ENCODE measurements around the gene FILIP1.

FILIP1 gene

DNA sequence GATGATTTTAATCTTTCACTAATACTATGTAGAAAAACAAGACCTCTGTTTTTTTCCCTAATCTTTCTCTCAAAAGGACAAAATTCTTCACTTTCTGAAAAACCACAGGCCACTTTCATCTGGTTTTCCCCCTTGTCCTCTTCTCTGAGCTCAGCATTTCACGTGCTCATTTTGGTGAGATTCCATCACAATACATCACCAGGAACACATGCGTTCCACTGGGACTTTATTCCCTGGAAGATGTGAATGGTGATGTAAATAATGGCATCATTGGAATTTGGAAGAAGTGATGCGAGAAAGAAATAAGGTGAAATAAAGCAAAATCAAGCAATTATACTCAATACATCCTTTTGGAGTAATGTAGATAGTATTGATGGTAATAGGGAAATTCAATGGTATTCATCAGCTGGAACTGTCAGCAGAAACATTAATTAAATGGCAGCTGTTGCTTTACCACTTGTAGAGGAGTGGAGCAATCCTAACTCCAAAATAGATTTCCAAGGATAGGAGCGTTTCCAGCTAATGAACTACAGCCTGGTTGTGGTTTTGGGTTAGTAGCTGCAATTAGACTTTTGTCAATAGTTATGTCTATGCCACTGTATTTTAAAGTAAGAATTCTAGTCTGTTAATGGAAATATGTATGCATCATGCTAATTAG lies 11.5 kb downstream of the FILIP1 start:
- H3K27me3 Mint-ChIP-seq: peaks cover 36% of the 10 kb centered on the region
- no peak overlapping the region for H3K27ac Mint-ChIP-seq
- ATAC-seq (no peak), DNase-seq (no peak)
- H3K9me3 Mint-ChIP-seq: no peaks in the 10 kb centered on the region
- no peak overlapping the region for H3K4me3 Mint-ChIP-seq
- no peaks in the 10 kb centered on the region for H3K4me1 Mint-ChIP-seq

DNA sequence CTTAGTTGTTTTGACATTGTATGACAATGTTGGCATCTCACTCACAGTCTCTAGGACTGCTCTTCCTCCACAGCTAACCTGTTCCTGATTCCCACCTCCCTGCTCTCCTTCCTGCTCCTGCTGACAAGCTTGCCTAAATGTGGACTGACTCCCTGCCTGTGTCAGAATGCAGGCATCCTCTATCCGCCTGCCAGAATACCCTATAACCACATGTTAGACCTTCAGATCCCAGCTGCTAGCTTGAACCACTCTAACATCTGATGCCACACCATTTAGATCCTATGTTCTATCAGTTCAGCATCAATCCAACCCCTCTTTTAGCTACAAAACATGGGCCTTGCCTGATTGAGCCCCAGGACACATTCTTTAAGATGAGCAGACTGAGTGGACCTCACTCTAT lies 12.2 kb downstream of the FILIP1 start:
- ATAC-seq: no peak
- no peak overlapping the region for H3K27ac Mint-ChIP-seq
- no peaks in the 10 kb centered on the region for H3K9me3 Mint-ChIP-seq
- H3K27me3 Mint-ChIP-seq: peaks cover 39% of the 10 kb centered on the region
- no peaks in the 10 kb centered on the region for H3K4me1 Mint-ChIP-seq
- H3K4me3 Mint-ChIP-seq: no peak overlapping the region
- no peak for DNase-seq

DNA sequence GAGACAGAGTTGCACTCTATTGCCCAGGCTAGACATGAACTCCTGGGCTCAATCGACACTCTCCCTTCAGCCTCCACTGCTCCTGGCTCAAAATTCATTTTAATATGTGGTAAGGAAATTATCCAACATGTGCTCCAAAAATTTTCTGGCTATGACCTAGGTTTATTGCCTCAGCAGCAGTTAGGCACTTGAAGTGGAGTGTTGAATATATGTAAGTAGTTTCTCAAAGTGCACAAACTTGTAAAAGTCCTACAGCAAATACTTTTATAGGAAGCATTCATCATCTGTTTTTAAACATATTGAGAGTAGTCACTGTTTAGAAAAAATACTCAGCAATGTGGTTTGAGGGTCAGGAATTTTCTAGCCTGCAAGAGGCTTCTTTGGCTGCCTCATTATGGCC lies 13.2 kb downstream of the FILIP1 start:
- no peak for DNase-seq
- no peak for ATAC-seq

DNA sequence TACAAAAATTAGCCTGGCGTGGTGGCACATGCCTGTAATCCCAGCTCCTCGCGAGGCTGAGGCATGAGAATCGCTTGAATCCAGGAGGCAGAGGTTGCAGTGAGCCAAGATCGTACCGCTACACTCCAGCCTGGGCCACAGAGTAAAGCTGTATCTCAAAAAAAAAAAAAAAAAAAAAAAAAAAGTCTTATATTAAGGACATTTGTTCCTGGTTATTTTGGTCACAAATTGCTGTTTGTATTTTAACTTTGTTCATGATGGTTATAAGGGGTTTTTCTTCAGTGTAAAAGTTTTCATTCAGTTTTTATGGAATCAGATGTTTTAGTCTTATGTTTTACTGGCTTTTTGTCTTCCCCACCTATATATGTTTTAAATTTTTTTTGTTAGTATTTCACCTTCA lies 13.9 kb downstream of the FILIP1 start:
- H3K4me3 Mint-ChIP-seq: no peak overlapping the region
- no peak overlapping the region for H3K27ac Mint-ChIP-seq
- ATAC-seq: no peak
- peaks cover 42% of the 10 kb centered on the region for H3K27me3 Mint-ChIP-seq
- no peak for DNase-seq
- H3K9me3 Mint-ChIP-seq: no peaks in the 10 kb centered on the region
- no peaks in the 10 kb centered on the region for H3K4me1 Mint-ChIP-seq

More for the DNA sequence above, 13.2 kb downstream of the FILIP1 start:
- H3K27me3 Mint-ChIP-seq: peaks cover 39% of the 10 kb centered on the region
- H3K4me1 Mint-ChIP-seq: no peaks in the 10 kb centered on the region
- H3K4me3 Mint-ChIP-seq: no peak overlapping the region
- H3K27ac Mint-ChIP-seq: no peak overlapping the region
- no peaks in the 10 kb centered on the region for H3K9me3 Mint-ChIP-seq

DNA sequence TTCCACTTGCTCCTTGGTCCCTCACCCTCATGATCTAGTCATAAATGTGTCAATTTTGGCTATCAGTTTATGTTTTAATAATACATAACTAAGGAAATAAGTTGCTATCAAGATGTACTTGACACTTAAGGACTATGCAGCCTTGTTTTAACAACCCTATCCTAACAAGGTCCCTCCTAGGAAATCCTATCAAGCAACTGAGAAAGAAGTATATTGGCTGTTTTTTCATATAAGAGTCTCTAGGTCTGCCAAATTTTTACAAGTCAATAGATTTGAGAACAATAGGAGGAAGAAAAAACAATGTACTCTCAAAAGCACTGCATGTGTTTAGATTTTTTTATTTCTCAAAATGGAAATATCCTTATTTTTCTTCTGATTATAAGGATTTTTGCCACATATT lies 14.7 kb downstream of the FILIP1 start:
- peaks cover 45% of the 10 kb centered on the region for H3K27me3 Mint-ChIP-seq
- no peak for ATAC-seq

DNA sequence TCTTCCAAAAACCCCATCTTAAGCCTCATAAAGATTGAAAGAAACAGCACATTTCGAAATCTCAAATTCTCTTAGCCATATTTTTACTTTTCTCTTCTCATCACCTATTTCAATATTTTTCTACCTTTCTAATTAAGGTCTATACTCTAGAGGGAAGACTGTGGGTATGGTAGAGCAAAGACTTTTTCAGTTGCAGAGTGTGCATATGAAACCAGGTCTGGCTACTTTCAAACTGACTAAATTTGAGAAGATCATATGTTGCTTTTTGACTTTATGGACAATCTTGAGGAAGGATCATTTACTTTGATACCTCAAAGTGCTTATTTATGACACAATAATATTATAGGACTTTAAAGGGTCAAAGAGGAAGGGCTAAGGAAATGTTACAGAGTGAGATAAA lies 20.7 kb downstream of the FILIP1 start:
- Mint-ChIP-seq H3K27me3 (peaks cover 18% of the 10 kb centered on the region), H3K4me1 (no peaks in the 10 kb centered on the region), H3K9me3 (peaks cover 0 to 1% of the 10 kb centered on the region in 2 donors), H3K27ac (no peak overlapping the region), H3K4me3 (no peak overlapping the region)
- ATAC-seq (no peak), DNase-seq (no peak)

More for the DNA sequence above, 14.7 kb downstream of the FILIP1 start:
- no peaks in the 10 kb centered on the region for H3K9me3 Mint-ChIP-seq
- H3K4me1 Mint-ChIP-seq: no peaks in the 10 kb centered on the region
- no peak overlapping the region for H3K4me3 Mint-ChIP-seq
- no peak overlapping the region for H3K27ac Mint-ChIP-seq
- DNase-seq: no peak

DNA sequence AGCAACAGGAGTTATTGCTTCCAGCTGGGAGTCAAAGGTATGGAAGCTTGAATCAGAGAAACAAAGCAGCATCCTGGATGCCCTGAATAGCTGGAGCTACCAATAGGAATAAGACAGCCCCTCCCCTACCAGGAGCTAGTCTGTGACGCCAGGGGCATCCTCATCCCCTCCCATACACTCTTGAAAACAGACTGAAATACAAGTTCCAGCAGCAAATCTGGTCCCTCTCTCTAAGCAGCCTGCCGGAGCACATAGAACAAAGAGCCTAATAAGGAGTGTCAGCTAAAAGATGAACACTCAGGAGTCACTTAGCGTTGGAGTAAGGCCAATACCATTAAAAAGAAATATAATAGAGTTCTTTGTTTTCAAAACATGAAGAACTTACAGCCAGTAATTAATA lies 25.6 kb downstream of the FILIP1 start:
- H3K27ac Mint-ChIP-seq: no peak overlapping the region
- no peak for DNase-seq
- no peak overlapping the region for H3K4me3 Mint-ChIP-seq
- ATAC-seq: no peak
- peaks cover 9% of the 10 kb centered on the region for H3K27me3 Mint-ChIP-seq
- no peaks in the 10 kb centered on the region for H3K4me1 Mint-ChIP-seq
- peaks cover 0 to 8% of the 10 kb centered on the region in 2 donors for H3K9me3 Mint-ChIP-seq

DNA sequence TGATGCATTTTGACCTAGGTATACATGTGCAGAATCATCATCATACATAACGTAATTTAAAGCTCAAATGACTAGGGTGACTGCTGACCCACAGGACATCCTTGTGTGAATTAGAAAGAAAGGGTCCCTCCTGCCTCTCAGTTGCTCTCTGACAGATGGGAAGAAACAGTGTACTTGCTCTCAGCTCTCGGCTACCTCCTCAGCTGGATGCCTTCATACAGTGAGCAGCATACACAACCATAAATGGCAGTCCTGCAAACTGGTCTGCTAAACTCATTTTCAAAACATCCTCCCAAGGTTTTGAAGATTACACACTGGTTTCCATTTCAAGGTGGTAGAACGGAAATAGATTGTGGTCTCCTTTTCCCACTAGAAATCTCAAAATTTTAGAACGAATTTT lies 26.3 kb downstream of the FILIP1 start:
- Mint-ChIP-seq H3K27me3 (peaks cover 9% of the 10 kb centered on the region), H3K4me1 (no peaks in the 10 kb centered on the region)
- DNase-seq: no peak

DNA sequence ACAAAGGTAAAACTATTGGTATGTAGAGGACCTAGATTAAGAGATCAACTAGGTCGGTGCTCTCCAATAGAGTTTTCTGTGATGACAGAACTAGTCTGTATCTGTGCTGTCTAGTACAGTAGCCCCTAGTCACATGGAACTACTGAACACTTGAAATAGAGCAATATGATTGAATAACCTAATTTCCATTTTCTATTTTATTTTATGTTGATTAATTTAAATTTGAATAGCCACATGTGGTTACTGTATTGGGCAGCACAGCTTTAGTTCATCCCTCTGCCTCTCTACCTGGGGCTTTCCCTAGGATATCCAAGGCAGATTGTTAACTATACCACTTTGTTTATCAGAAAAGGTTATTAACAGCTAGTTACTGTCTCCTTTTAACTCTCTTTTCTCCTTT lies 27.0 kb downstream of the FILIP1 start:
- H3K4me1 Mint-ChIP-seq: no peaks in the 10 kb centered on the region
- no peak overlapping the region for H3K27ac Mint-ChIP-seq
- peaks cover 9% of the 10 kb centered on the region for H3K27me3 Mint-ChIP-seq
- no peak for ATAC-seq
- no peak overlapping the region for H3K4me3 Mint-ChIP-seq
- no peak for DNase-seq
- peaks cover 0 to 8% of the 10 kb centered on the region in 2 donors for H3K9me3 Mint-ChIP-seq

More for the DNA sequence above, 26.3 kb downstream of the FILIP1 start:
- no peak for ATAC-seq
- Mint-ChIP-seq H3K9me3 (peaks cover 0 to 8% of the 10 kb centered on the region in 2 donors), H3K27ac (no peak overlapping the region), H3K4me3 (no peak overlapping the region)

DNA sequence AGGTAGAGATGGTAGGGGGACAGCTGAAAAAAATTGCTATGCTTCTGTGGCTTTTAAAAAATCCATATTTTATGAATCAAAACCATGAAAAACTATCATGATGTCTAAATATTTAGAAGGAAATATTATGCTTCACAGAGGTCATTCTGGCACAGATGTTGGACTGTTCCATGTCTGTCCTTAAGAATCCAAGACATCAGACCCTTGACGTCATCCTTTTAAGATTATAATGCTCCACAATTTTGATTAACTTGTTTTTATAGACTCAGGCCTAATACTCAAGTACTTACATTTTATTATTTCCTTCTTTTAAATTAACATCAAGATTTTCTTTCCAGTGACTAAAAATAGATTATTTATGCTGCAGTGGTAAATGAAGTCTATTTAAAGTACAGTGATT lies 29.7 kb downstream of the FILIP1 start:
- H3K4me3 Mint-ChIP-seq: no peak overlapping the region
- no peak overlapping the region for H3K27ac Mint-ChIP-seq
- DNase-seq (no peak), ATAC-seq (no peak)
- peaks cover 9% of the 10 kb centered on the region for H3K27me3 Mint-ChIP-seq
- peaks cover 0 to 8% of the 10 kb centered on the region in 2 donors for H3K9me3 Mint-ChIP-seq
- no peaks in the 10 kb centered on the region for H3K4me1 Mint-ChIP-seq

DNA sequence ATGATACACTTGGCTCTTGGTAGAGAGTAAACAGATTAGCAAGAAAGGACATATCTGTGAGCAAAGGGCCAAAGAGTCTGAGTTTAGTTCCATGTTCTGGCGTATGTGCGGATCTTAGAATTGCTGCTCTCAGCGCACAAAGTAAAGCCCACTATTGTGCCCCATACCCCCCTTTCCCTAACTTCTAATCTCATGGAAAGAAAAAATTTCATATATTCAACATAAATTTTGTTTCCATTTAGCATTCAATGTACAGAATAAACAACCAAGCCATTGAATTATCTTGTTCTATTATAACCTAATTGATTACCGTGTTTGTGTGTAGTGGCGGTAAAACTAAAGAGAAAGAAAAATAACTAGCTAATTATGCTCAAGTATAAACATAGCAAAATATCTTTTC lies 30.5 kb downstream of the FILIP1 start:
- H3K4me3 Mint-ChIP-seq: no peak overlapping the region
- DNase-seq (no peak), ATAC-seq (no peak)
- peaks cover 0 to 8% of the 10 kb centered on the region in 2 donors for H3K9me3 Mint-ChIP-seq
- no peak overlapping the region for H3K27ac Mint-ChIP-seq
- no peaks in the 10 kb centered on the region for H3K4me1 Mint-ChIP-seq
- H3K27me3 Mint-ChIP-seq: peaks cover 9% of the 10 kb centered on the region

DNA sequence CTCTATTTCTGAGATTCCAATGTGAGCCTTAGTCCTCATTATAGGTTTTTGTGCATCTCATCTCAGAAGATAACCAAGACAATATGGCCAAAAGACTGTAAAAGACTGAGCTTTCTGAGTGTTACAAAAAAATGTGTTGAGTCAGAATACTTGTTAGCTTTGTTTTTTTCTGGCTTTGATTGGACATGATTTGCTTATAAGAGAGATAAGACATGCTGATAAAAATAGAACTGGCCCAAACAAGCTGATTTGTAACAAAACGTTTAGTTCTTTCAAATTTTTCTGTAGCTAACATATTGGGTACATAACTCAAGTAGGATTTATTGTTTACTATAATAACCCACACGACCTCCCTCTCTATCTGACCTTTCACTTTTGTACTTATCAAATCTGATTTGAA lies 32.9 kb downstream of the FILIP1 start:
- ATAC-seq: no peak
- DNase-seq: no peak
- Mint-ChIP-seq H3K4me3 (no peak overlapping the region), H3K9me3 (no peaks in the 10 kb centered on the region), H3K4me1 (no peaks in the 10 kb centered on the region), H3K27me3 (no peaks in the 10 kb centered on the region), H3K27ac (no peak overlapping the region)

DNA sequence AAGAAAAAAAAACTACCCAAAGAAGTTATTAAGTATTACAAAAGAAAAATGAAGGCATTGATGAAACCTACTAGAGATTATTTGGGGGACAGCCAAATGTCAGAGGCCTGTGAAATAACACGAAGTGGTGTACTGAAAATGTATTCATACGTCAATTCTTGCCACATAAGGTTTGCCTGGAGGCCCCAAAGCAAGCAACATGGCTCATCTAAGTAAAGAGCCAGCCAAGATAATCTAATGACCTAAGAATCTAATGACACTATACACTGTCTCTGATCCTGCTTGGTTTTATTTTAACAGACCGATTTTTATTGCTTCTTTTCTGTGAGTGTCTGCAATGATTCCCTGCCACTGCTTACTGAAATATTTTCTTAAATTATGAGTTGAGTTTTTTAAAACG lies 34.7 kb downstream of the FILIP1 start:
- Mint-ChIP-seq H3K9me3 (no peaks in the 10 kb centered on the region), H3K27ac (no peak overlapping the region), H3K27me3 (no peaks in the 10 kb centered on the region), H3K4me3 (no peak overlapping the region), H3K4me1 (no peaks in the 10 kb centered on the region)
- ATAC-seq (no peak), DNase-seq (no peak)

DNA sequence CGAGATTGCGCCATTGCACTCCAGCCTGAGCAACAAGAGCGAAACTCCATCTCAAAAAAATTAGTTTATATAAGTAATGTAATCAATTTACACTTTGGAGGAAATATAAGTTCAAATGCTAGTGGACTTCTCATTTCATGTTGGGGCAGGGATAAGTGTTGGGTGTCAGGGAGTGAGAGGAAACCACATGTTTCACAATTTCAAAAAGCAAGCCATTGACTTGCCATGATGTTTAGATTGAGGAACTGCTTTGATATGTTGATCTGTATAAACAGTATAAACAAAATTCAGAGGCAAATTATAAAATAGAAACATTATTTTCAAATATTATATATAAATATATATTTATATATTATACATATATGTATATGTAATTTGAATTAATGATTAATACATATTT lies 42.7 kb downstream of the FILIP1 start:
- H3K4me3 Mint-ChIP-seq: no peak overlapping the region
- peaks cover 7% of the 10 kb centered on the region for H3K27me3 Mint-ChIP-seq
- H3K27ac Mint-ChIP-seq: no peak overlapping the region
- no peaks in the 10 kb centered on the region for H3K9me3 Mint-ChIP-seq
- ATAC-seq (no peak), DNase-seq (no peak)
- H3K4me1 Mint-ChIP-seq: no peaks in the 10 kb centered on the region

DNA sequence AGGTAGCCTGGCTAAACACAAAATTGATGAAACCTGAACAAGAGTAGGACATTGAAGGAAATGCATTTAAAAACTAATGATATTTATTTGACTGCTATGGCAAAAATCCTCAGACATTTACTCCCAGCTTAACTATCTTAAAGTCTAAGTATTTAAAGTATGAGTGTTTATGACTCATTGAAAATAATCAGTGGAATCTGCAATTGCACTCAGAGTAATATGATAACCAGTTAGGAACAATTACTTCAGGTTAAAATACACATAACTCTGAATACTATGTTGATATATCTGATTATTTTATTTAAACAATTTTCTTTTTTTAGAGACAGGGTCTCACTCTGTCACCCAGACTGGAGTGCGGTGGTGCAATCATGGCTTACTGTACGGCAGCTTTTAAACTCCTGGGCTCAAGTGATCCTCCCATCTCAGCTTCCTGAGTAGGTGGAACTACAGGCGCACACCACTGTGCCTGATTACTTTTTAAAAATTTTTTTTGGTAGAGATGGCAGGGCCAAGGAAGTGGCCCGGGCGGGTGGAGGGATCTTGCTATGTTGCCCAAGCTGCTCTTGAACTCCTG lies 43.9 kb downstream of the FILIP1 start:
- DNase-seq (no peak), ATAC-seq (no peak)
- Mint-ChIP-seq H3K27ac (no peak overlapping the region), H3K9me3 (no peaks in the 10 kb centered on the region), H3K4me3 (no peak overlapping the region), H3K4me1 (no peaks in the 10 kb centered on the region), H3K27me3 (peaks cover 15% of the 10 kb centered on the region)

DNA sequence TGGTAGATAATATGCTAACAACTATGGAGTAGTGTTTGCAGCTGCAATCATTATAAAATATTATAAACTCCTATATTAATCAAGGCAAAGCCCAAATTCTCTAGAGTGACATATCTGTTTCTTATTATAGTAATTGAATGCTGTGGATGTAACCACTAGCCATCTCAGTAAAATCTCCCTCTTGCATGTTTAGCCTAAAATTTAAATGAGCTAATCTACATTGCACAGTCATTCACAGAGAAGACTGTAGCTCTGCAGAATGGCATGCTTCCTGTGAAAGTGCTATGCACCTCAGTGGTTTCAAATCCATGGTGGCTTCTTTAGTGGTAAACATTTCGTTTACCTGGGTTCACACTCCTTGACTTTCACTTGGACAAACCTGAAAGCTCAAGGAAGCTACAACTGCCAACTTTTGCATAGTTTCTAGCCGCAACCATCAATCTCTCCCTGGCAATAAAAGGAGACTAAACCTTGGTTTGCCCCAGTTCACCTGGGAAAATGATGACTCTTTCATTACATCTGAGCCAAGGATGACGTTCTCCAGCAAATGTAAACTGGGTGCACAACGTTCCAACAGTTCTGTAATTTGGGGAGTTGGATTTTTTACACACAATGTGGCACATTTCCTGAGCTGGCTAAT lies 47.2 kb downstream of the FILIP1 start:
- H3K9me3 Mint-ChIP-seq: no peaks in the 10 kb centered on the region
- DNase-seq (no peak), ATAC-seq (no peak)
- H3K27me3 Mint-ChIP-seq: peaks cover 8% of the 10 kb centered on the region
- no peak overlapping the region for H3K27ac Mint-ChIP-seq
- H3K4me3 Mint-ChIP-seq: no peak overlapping the region
- H3K4me1 Mint-ChIP-seq: no peaks in the 10 kb centered on the region

Data from stimulated activated naive CD8-positive, alpha-beta T cell treated with anti-CD3 and anti-CD28 coated beads, Interleukin-15, amount 100 ng/mL, for 72 hours (primary cell).